HFFc6 (cell line): ENCODE measurements around the gene NKX2-3. TPM values are rescaled to one million over a fixed set of nuclear protein-coding genes. Genes with fewer than 3 reads are reported as not detected.

Source experiments
- DNase-seq: peaks from one replicate; pipeline ENCODE4 v3.0.0-alpha.2; 2018
- H3K27ac Mint-ChIP-seq: 2 replicates; pipeline ENCODE4 v1.8.0; 2020; ENCODE audit warnings: mild to moderate bottlenecking, mixed read lengths
- H3K27me3 Mint-ChIP-seq: 2 replicates; pipeline ENCODE4 v1.8.0; 2021; ENCODE audit warnings: mild to moderate bottlenecking, moderate library complexity, mixed read lengths; ENCODE audit not compliant: insufficient read depth
- H3K36me3 Mint-ChIP-seq: 2 replicates; pipeline ENCODE4 v1.8.0; 2021; ENCODE audit warnings: low read depth, mixed read lengths
- H3K4me1 Mint-ChIP-seq: 2 replicates; pipeline ENCODE4 v1.8.0; 2020; ENCODE audit warnings: low read depth, mixed read lengths
- H3K4me3 Mint-ChIP-seq: 2 replicates; pipeline ENCODE4 v1.8.0; 2020; ENCODE audit warnings: mild to moderate bottlenecking, moderate library complexity, mixed read lengths
- H3K9me3 Mint-ChIP-seq: 2 replicates; pipeline ENCODE4 v1.8.0; 2020; ENCODE audit warnings: mild to moderate bottlenecking, mixed read lengths
- total RNA-seq, 6 experiments: library from RNA; stranded (reverse); fragmentation: NEBNext Ultra II Directional; extraction: Animal tissue kit (Norgen Biotek cat#: 25700); gene quantifications; 2 replicates in 1 of 6; 3 replicates in 5 of 6; pipeline ENCODE4 v1.2.3, GENCODE V29; 2021
- TF ChIP-seq, protein P1 (sequence below): fragments of 200-600 bp; sonication (generic); IDR thresholded peaks from 2 replicates; pipeline ENCODE4 v1.5.0; 2021; ENCODE audit warnings: antibody characterized with exemption, mild to moderate bottlenecking

The NKX2-3 gene
- total RNA-seq, 6 experiments from 2014 or later: not detected

DNA sequence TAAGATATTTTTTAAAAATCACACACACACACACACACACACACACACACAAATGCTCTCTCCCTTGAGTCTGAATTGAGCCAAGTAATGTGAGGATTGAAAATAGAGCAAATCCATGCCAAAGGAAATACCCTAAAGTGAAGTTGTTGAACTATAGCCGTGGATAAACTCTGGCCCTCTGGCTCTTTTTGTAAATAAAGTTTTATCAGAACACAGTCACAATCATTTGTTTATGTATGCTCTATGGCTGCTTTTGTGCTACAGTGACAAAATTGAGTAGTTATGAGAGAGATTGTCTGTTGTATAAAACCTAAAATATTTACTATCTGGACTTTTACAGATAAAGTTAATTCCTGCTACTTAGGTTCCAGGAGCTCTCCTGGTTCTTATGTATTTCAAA, 39.1 kb downstream of the NKX2-3 start:
- H3K27ac Mint-ChIP-seq: no peak overlapping the region
- no peaks in the 10 kb centered on the region for H3K4me1 Mint-ChIP-seq
- H3K9me3 Mint-ChIP-seq: no peaks in the 10 kb centered on the region
- peaks cover 27% of the 10 kb centered on the region for H3K27me3 Mint-ChIP-seq
- DNase-seq: no peak
- no peak overlapping the region for H3K4me3 Mint-ChIP-seq
- TF ChIP-seq, protein P1, sequence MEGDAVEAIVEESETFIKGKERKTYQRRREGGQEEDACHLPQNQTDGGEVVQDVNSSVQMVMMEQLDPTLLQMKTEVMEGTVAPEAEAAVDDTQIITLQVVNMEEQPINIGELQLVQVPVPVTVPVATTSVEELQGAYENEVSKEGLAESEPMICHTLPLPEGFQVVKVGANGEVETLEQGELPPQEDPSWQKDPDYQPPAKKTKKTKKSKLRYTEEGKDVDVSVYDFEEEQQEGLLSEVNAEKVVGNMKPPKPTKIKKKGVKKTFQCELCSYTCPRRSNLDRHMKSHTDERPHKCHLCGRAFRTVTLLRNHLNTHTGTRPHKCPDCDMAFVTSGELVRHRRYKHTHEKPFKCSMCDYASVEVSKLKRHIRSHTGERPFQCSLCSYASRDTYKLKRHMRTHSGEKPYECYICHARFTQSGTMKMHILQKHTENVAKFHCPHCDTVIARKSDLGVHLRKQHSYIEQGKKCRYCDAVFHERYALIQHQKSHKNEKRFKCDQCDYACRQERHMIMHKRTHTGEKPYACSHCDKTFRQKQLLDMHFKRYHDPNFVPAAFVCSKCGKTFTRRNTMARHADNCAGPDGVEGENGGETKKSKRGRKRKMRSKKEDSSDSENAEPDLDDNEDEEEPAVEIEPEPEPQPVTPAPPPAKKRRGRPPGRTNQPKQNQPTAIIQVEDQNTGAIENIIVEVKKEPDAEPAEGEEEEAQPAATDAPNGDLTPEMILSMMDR: no peak
- H3K36me3 Mint-ChIP-seq: no peaks in the 10 kb centered on the region

GRCh38 chr10:99573790-99574189, 41.0 kb downstream of the NKX2-3 start:
- H3K4me3 Mint-ChIP-seq: no peak overlapping the region
- DNase-seq: no peak
- H3K27ac Mint-ChIP-seq: no peak overlapping the region
- H3K9me3 Mint-ChIP-seq: no peaks in the 10 kb centered on the region
- no peaks in the 10 kb centered on the region for H3K4me1 Mint-ChIP-seq
- no peaks in the 10 kb centered on the region for H3K36me3 Mint-ChIP-seq
- TF ChIP-seq, protein P1: no peak
- peaks cover 34% of the 10 kb centered on the region for H3K27me3 Mint-ChIP-seq

DNA sequence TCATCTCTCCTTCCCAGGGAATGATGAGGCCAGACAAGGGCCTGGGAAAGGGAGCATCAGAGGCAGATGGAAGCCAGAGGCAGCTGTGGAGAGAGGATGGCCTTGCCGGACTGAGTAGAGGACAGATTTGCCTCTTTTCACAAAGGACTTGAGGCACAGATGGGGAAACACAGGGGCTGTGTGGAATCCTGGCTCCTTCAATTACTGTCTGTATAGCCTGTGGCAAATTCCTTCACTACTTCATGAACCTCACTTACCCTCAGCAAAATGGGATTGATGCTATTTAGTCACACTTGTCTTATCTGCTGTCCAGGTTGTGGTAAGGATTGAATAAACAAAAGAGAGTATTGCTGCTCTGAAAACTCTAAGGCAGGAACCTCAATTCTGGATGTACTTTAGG, 47.2 kb downstream of the NKX2-3 start:
- H3K27me3 Mint-ChIP-seq: peaks cover 48% of the 10 kb centered on the region
- H3K4me3 Mint-ChIP-seq: no peak overlapping the region
- TF ChIP-seq, protein P1: no peak
- H3K27ac Mint-ChIP-seq: no peak overlapping the region
- H3K4me1 Mint-ChIP-seq: peaks cover 5% of the 10 kb centered on the region; the same call in 1 of the 2 replicates
- no peaks in the 10 kb centered on the region for H3K36me3 Mint-ChIP-seq
- H3K9me3 Mint-ChIP-seq: no peaks in the 10 kb centered on the region
- no peak for DNase-seq

DNA sequence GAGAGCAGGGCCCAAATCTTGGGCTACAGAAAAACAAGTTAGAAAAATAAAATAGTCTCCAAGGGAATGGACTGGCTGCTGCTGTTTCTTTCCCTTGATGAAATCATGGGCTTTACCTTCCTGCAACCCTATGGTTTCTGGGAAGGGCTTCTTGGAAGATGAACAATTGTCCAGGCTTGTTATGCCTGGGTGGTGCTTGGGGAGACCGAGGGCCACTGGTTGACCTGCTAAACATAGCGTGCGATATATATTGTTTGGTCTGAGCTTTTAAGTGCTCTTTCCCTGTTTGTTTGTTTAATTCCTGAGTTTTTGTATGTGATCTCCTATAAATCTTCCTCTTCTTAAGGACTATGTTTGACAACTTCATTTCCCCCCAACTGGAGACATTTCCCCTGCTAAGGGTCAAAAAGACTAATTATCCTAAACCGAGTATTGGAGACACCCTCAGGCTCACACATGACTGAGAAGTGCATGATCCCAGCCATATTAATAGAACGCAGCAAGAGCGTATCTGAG, 49.6 kb downstream of the NKX2-3 start:
- H3K27me3 Mint-ChIP-seq: peaks cover 54% of the 10 kb centered on the region

GRCh38 chr10:99583687-99584086, 50.9 kb downstream of the NKX2-3 start:
- Mint-ChIP-seq H3K4me1 (peaks cover 5% of the 10 kb centered on the region; the same call in 1 of the 2 replicates), H3K27me3 (peaks cover 52% of the 10 kb centered on the region), H3K9me3 (no peaks in the 10 kb centered on the region), H3K27ac (no peak overlapping the region), H3K36me3 (no peaks in the 10 kb centered on the region), H3K4me3 (no peak overlapping the region)
- TF ChIP-seq, protein P1: no peak
- no peak for DNase-seq

More for the DNA sequence above, 49.6 kb downstream of the NKX2-3 start:
- TF ChIP-seq, protein P1: no peak
- H3K4me3 Mint-ChIP-seq: no peak overlapping the region
- no peak overlapping the region for H3K27ac Mint-ChIP-seq
- DNase-seq: no peak
- H3K36me3 Mint-ChIP-seq: no peaks in the 10 kb centered on the region
- peaks cover 5% of the 10 kb centered on the region; the same call in 1 of the 2 replicates for H3K4me1 Mint-ChIP-seq
- H3K9me3 Mint-ChIP-seq: no peaks in the 10 kb centered on the region

Other genes with a start within 250 kb of the NKX2-3 start
- gene CNNM1, start 203.6 kb upstream of the NKX2-3 start, total RNA-seq: 1 to 10 TPM; 3.0 to 4.6 (median 3.3) TPM
- gene GOT1, start 102.3 kb upstream of the NKX2-3 start, total RNA-seq: 10 to 100 TPM; 34.9 to 42.0 (median 41.6) TPM
- gene SLC25A28, start 87.5 kb downstream of the NKX2-3 start, total RNA-seq: 10 to 100 TPM; 18.3 to 23.9 (median 21.2) TPM
- gene ENTPD7, start 126.6 kb downstream of the NKX2-3 start, total RNA-seq: 10 to 100 TPM; 11.1 to 17.0 (median 13.6) TPM
- 10 to 100 TPM; 36.7 to 42.1 (median 38.7) TPM for gene COX15, start 199.2 kb downstream of the NKX2-3 start, total RNA-seq
- gene CUTC, start 199.3 kb downstream of the NKX2-3 start, total RNA-seq: 10 to 100 TPM; 11.2 to 15.2 (median 12.4) TPM
- gene ABCC2, start 249.7 kb downstream of the NKX2-3 start, total RNA-seq: 1 to 10 TPM in 4 of 6 experiments, under 1 TPM in 2; 0.43 to 1.7 (median 1.1) TPM